Pancreas (tissue), 10 donors: ENCODE results near the gene PIK3CB. TPM values are rescaled to one million over a fixed set of nuclear protein-coding genes. Genes with fewer than 3 reads are reported as not detected.
"Not testable (repeated sequence)": the region's sequence is repeated elsewhere in the genome, so short reads cannot be mapped to it uniquely, and the experiment has no call there.

ENCODE experiments used
- ATAC-seq, 4 donors: fragments of 200-7000 bp; cut with Tn5 transposase; one replicate each; pipeline versions ENCODE4 v1.8.0 to v1.9.1; 2020; ENCODE audit warnings: mild to moderate bottlenecking in 4 of 4, moderate library complexity in 4 of 4
- DNase-seq, 6 donors: peaks; one replicate each; pipeline ENCODE4 v3.0.0-alpha.2; 2020
- FAIRE-seq: peaks from 2 replicates; lab custom pipeline; 2012; peaks lifted over from hg19 to GRCh38; lab: Jason Lieb, UNC
- H3K27ac ChIP-seq, 4 donors: fragments of 200-600 bp; sonication (generic); 1 replicate in 3 of 4; 2 replicates in 1 of 4; pipeline versions ENCODE4 v1.5.0 to v1.8.0; 2020
- H3K27me3 ChIP-seq, 4 donors: fragments of 200-600 bp; one replicate each; pipeline ENCODE4 v1.8.0; 2021
- H3K36me3 ChIP-seq, 3 donors: fragments of 200-600 bp; sonication (generic) in 1 of 3; one replicate each; pipeline versions ENCODE4 v1.5.0 to v1.8.0; 2020 to 2021
- H3K4me1 ChIP-seq, 3 donors: fragments of 200-600 bp; one replicate each; pipeline ENCODE4 v1.8.0; 2021
- H3K4me3 ChIP-seq, 4 donors: fragments of 200-600 bp; sonication (generic) in 2 of 4; one replicate each; pipeline versions ENCODE4 v1.5.0 to v1.8.0; 2020 to 2021
- H3K9me3 ChIP-seq, 4 donors: fragments of 200-600 bp; one replicate each; pipeline ENCODE4 v1.8.0; 2021
- WGBS, 2 donors: extraction: QIAGEN DNeasy Blood & Tissue Kit; methylation state at CpG; one replicate each; pipeline ENCODE4 v1.1.7; 2013; 5-methylcytosine and 5-hydroxymethylcytosine counted together
- intact Hi-C, 3 donors: fragments of 100-400 bp; cut with DNase I; formaldehyde crosslinking; loops; one replicate each; pipeline versions ENCODE4 v1.11.1 to v1.14.2; 2022
- polyA plus RNA-seq, 2 donors: library from polyadenylated mRNA; stranded (reverse); fragments of 200-250 nt; gene quantifications; one replicate each; pipeline ENCODE4 v1.2.3, GENCODE V29; 2013
- total RNA-seq, 6 donors: library from RNA; stranded (reverse); fragmentation: NEBNext Ultra II Directional in 4 of 6; extraction: Animal tissue kit (Norgen Biotek cat#: 25700) in 4 of 6; gene quantifications; one replicate each; pipeline versions ENCODE4 v1.2.1 to v1.2.4, GENCODE V29; 2021 to 2023
- TF ChIP-seq, protein P1 (sequence below), 4 donors: fragments of 200-600 bp; sonication (generic) in 3 of 4; IDR thresholded peaks; one replicate each; pipeline versions ENCODE4 v1.5.0 to v1.8.0; 2021; ENCODE audit warnings: antibody characterized with exemption in 4 of 4
- donor health status: healthy with polysubstance abuse.
- donor health status: DM: no; HTN: no; CAD: no; lungs with moderate emphysema.
- donor health status: DM: no; HTN: no; CAD: no.
- donor health status: control.
- donor health status: control.
- donor health status: Bipolar disorder and iron deficiency.
- donor health status: DM: yes; HTN: yes; CAD: no.
- donor health status: DM: no; HTN: no; CAD: no.
- donor health status: DM: no; HTN: no; CAD: no.
- donor health status: DM: yes; HTN: yes; CAD: no.

Gene PIK3CB
- total and polyA plus RNA-seq, 8 donors = 8.2 to 36.4 (median 24.4) TPM

DNA sequence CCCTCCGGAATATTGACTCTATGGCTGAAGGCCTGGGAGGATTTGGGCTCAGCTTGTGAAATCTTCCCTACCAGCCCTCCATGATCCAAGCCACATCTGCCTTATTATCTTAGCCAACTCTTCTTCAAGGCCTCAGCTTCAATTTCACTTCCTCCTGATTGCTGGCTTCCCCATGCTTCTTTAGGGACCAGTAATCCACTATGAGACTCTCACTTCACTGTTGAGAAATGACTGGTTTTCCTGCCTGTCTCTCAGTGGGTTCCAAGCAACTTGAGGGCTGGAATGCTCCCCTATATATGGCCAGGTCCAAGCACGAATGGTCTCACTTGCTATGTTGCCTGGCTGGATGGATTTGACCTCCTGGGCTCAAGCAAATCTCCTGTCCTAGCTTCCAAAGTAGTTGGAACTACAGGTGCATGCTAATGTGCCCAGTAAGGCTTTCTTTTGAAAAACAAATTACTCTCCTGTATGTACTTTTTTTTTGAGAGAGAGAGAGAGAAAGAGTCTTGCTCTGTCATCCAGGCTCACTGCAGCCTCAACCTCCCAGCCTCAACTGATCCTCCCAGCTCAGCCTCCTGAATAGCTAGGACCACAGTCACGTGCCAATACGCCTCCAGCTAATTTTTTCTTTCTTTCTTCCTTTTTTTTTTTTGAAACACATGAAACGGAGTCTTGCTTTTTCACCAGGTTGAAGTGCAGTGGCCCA lies 7.9 kb upstream of the PIK3CB start:
- TF ChIP-seq, protein P1, sequence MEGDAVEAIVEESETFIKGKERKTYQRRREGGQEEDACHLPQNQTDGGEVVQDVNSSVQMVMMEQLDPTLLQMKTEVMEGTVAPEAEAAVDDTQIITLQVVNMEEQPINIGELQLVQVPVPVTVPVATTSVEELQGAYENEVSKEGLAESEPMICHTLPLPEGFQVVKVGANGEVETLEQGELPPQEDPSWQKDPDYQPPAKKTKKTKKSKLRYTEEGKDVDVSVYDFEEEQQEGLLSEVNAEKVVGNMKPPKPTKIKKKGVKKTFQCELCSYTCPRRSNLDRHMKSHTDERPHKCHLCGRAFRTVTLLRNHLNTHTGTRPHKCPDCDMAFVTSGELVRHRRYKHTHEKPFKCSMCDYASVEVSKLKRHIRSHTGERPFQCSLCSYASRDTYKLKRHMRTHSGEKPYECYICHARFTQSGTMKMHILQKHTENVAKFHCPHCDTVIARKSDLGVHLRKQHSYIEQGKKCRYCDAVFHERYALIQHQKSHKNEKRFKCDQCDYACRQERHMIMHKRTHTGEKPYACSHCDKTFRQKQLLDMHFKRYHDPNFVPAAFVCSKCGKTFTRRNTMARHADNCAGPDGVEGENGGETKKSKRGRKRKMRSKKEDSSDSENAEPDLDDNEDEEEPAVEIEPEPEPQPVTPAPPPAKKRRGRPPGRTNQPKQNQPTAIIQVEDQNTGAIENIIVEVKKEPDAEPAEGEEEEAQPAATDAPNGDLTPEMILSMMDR (IDR thresholded peaks at IDR 0.05) = no peak
- Histone ChIP-seq H3K27me3 (no peaks in the 10 kb centered on the region), H3K4me1 (no peaks in the 10 kb centered on the region), H3K4me3 (no peak overlapping the region), H3K36me3 (no peaks in the 10 kb centered on the region), H3K27ac (no peak overlapping the region), H3K9me3 (no peaks in the 10 kb centered on the region)
- 90 to 92% methylated on average over 5 of the region's 5 CpGs for WGBS, 2 donors
- intact Hi-C loops = no loop called here
- DNase-seq (no peak), FAIRE-seq (no peak), ATAC-seq (peak in 2 of 4 donors; percentile 27 to 42)

DNA sequence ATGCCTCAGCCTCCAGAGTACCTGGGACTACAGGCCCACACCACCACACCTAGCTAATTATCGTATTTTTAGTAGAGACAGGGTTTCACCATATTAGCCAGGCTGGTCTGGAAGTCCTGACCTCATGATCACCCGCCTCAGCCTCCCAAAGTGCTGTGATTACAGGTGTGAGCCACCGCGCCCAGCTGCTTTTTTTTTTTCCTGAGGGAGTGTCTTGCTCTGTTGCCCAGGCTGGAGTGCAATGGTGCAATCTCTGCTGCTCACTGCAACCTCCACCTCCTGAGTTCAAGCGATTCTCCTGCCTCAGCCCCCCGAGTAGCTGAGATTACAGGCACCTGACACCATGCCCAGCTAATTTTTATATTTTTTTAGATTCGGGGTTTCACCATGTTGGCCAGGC lies 3.7 kb upstream of the PIK3CB start:
- H3K27me3 ChIP-seq, H3K4me1 ChIP-seq, H3K36me3 ChIP-seq, H3K27ac ChIP-seq, ATAC-seq, DNase-seq, H3K9me3 ChIP-seq, intact Hi-C loops, FAIRE-seq, H3K4me3 ChIP-seq: not testable (repeated sequence)
- 96 to 98% methylated on average over 7 of the region's 7 CpGs for WGBS, 2 donors

DNA sequence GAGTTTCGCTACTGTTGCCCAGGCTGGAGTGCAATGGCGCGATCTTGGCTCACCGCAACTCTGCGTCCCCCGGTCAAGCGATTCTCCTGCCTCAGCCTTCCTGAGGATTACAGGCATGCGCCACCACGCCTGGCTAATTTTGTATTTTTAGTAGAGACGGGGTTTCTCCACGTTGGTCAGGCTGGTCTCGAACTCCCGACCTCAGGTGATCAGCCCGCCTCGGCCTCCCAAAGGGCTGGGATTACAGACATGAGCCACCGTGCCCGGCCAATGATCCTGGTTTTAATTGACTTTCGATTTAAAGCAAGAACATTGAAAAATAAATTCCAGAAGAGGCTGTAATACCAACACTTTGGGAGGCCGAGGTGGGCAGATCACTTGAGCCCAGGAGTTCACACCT lies 1.1 kb upstream of the PIK3CB start:
- intact Hi-C loops, H3K27me3 ChIP-seq, DNase-seq, FAIRE-seq, H3K36me3 ChIP-seq, ATAC-seq, H3K9me3 ChIP-seq: not testable (repeated sequence)
- Histone ChIP-seq H3K27ac (peak overlapping the region in 3 of 4 donors; percentile 75 to 96 (median 95)), H3K4me1 (peaks cover 0 to 12% (median 0%) of the 10 kb centered on the region in 3 donors), H3K4me3 (peak overlapping the region in 1 of 4 donors; percentile 98)
- 92 to 95% methylated on average over 19 of the region's 19 CpGs for WGBS, 2 donors

DNA sequence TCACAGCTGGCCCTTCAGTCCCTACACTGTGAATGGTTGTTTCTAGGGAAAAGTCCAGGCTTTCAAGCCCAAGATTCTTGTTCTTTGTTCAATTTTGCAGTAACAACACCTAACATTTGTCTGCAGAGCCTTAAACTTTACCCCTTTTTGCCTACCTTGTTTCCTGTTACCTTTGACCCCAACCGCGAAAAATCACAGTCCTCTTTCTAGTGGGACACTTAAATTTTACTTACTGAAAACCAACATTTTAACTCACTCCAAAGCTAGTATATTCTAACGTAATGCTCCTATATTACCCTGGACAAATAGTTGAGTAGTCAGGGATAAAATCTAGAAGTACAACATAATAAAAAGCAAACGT lies 649 bp upstream of the PIK3CB start:
- Histone ChIP-seq H3K27ac (peak overlapping the region; percentile 75 to 96 (median 94)), H3K4me3 (peak overlapping the region; percentile 77 to 98 (median 90)), H3K27me3 (no peaks in the 10 kb centered on the region), H3K4me1 (peaks cover 0 to 12% (median 0%) of the 10 kb centered on the region in 3 donors), H3K36me3 (no peaks in the 10 kb centered on the region), H3K9me3 (no peaks in the 10 kb centered on the region)
- ATAC-seq (no peak), DNase-seq (no peak), FAIRE-seq (no peak)
- TF ChIP-seq, protein P1 (IDR thresholded peaks at IDR 0.05) = no peak
- WGBS, 2 donors = 14 to 20% methylated on average over 4 of the region's 4 CpGs
- intact Hi-C loops = no loop called here

DNA sequence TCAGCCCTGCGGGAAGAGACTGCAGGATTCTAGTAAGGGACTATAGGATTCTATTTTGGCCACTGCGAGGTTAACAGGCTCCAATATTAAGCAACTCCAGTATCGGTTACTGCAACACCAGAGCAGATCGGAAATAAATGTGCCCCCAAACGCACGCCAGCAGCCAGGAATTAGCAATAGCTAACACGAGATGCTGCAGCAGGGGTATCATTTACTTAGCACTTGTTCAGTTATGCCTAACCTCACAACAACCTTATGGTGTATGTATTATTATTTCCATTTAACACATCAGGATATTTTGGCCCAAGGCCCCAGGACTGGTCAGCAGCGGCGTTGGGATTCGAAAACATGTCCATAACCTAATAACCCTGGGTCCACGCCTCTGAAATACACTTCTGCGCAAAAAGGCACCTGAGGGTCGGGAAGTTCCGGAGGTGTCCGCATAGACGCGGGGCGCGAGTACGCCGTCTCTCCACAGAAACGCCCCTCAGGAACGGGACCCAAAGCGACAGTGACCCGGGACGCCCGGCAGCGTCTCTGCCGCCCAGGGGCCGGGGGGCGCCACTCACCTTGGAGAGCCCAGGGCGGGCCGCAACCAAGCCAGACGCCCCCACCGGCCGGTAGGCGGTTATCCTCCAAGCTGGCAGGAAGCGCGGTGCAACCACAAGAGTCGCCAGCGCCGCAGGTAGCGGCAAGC lies 681 bp downstream of the PIK3CB start:
- intact Hi-C loops = no loop called here
- 0 to 1% methylated on average over 38 to 43 of the region's 43 CpGs for whole genome bisulfite sequencing, 2 donors
- ATAC-seq = peak; percentile 0 to 62 (median 32)
- Histone ChIP-seq H3K36me3 (no peaks in the 10 kb centered on the region), H3K27ac (peak overlapping the region; percentile 75 to 96 (median 94)), H3K4me3 (peak overlapping the region; percentile 77 to 98 (median 90)), H3K9me3 (no peaks in the 10 kb centered on the region), H3K4me1 (peaks cover 0 to 12% (median 0%) of the 10 kb centered on the region in 3 donors), H3K27me3 (no peaks in the 10 kb centered on the region)
- FAIRE-seq = no peak
- peak in 2 of 6 donors; percentile 68 to 71 for DNase-seq
- TF ChIP-seq, protein P1 (IDR thresholded peaks at IDR 0.05) = peak in 1 of 4 donors; percentile 20

DNA sequence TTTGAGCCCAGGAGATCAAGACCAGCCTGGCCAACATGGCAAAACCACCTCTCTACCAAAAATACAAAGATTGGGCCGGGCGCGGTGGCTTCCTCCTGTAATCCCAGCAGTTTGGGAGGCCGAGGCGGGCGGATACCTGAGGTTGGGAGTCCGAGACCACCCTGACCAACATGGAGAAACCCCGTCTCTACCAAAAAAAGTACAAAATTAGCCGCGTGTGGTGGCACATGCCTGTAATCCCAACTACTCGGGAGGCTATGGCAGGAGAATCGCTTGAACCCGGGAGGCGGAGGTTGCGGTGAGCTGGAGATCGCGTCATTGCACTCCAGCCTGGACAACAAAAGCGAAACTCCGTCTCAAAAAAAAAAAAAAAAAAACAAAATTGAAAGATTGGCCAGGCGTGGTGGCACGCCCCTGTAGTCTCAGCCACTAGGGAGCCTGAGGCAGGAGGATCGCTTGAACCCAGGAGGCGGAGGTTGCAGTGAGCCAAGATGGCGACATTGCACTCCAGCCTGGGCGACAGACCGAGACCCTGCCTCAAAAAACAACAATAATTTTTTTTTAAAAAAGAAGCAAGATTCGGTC lies 2.2 kb downstream of the PIK3CB start:
- intact Hi-C loops, ATAC-seq, H3K9me3 ChIP-seq, H3K27me3 ChIP-seq, H3K36me3 ChIP-seq, DNase-seq, H3K27ac ChIP-seq, FAIRE-seq: not testable (repeated sequence)
- Histone ChIP-seq H3K4me3 (peak overlapping the region in 1 of 4 donors; percentile 98), H3K4me1 (peaks cover 0 to 12% (median 0%) of the 10 kb centered on the region in 3 donors)
- 97 to 98% methylated on average over 27 of the region's 27 CpGs for WGBS, 2 donors
